OCI-LY1 (cell line): ENCODE results near the gene DMTF1.

Experiments
- H2AFZ ChIP-seq: fragments of 200-600 bp; sonication (generic), shearing (Covaris generic); 2 replicates; pipeline ENCODE4 v1.6.0; 2014; ENCODE audit warnings: antibody characterized with exemption, mild to moderate bottlenecking, low read length
- H3F3A ChIP-seq: fragments of 200-600 bp; sonication (generic), shearing (Covaris generic); 2 replicates; pipeline ENCODE4 v1.6.0; 2014; ENCODE audit warnings: mild to moderate bottlenecking, antibody characterized with exemption, low read length, moderate library complexity; ENCODE audit not compliant: insufficient read depth
- H3K27ac ChIP-seq: fragments of 200-600 bp; sonication (generic); 2 replicates; pipeline ENCODE4 v1.5.1; 2014; ENCODE audit warnings: low read length, mixed run types, mild to moderate bottlenecking, low read depth; ENCODE audit not compliant: poor library complexity, severe bottlenecking
- H3K27me3 ChIP-seq: fragments of 200-600 bp; sonication (generic); 2 replicates; pipeline ENCODE4 v1.6.0; 2014; ENCODE audit warnings: antibody characterized with exemption, mild to moderate bottlenecking, low read length, moderate library complexity; ENCODE audit not compliant: insufficient read depth
- H3K36me3 ChIP-seq: fragments of 200-600 bp; sonication (generic); 2 replicates; pipeline ENCODE4 v1.6.1; 2014; ENCODE audit warnings: mild to moderate bottlenecking, antibody characterized with exemption, low read length, moderate library complexity, mixed read lengths; ENCODE audit not compliant: insufficient read depth
- H3K4me1 ChIP-seq: fragments of 200-600 bp; sonication (generic); 2 replicates; pipeline ENCODE4 v1.5.1; 2014; ENCODE audit warnings: mild to moderate bottlenecking, low read length, moderate library complexity; ENCODE audit not compliant: insufficient read depth, severe bottlenecking
- H3K4me2 ChIP-seq: fragments of 200-600 bp; sonication (generic), shearing (Covaris generic); 2 replicates; pipeline ENCODE4 v1.6.1; 2014; ENCODE audit warnings: low read length
- H3K4me3 ChIP-seq: fragments of 200-600 bp; sonication (generic); 2 replicates; pipeline ENCODE4 v1.5.1; 2014; ENCODE audit warnings: low read length, low read depth, mild to moderate bottlenecking, mixed read lengths; ENCODE audit not compliant: poor library complexity, severe bottlenecking
- H3K79me2 ChIP-seq: fragments of 200-600 bp; shearing (Covaris generic); 2 replicates; pipeline ENCODE4 v1.6.1; 2016; ENCODE audit warnings: mixed run types, low read length, mixed read lengths; ENCODE audit not compliant: insufficient read depth
- H3K9ac ChIP-seq: fragments of 200-600 bp; sonication (generic), shearing (Covaris generic); 2 replicates; pipeline ENCODE4 v1.6.1; 2014; ENCODE audit warnings: mild to moderate bottlenecking, low read length, mixed read lengths
- H3K9me2 ChIP-seq: fragments of 200-600 bp; sonication (generic), shearing (Covaris generic); 2 replicates; pipeline ENCODE4 v1.6.1; 2014; ENCODE audit warnings: low read depth, mild to moderate bottlenecking, low read length, mixed read lengths
- H3K9me3 ChIP-seq: fragments of 200-600 bp; shearing (Covaris generic); 2 replicates; pipeline ENCODE4 v1.6.1; 2014; ENCODE audit warnings: low read length, mixed read lengths
- H4K20me1 ChIP-seq: fragments of 200-600 bp; sonication (generic), shearing (Covaris generic); 2 replicates; pipeline ENCODE4 v1.6.0; 2016; ENCODE audit warnings: mild to moderate bottlenecking, low read length; ENCODE audit not compliant: insufficient read depth
- EZH2 ChIP-seq: fragments of 200-600 bp; sonication (generic), shearing (Covaris generic); IDR thresholded peaks from 2 replicates; pipeline ENCODE4 v1.8.0; 2017; ENCODE audit warnings: borderline replicate concordance, mixed run types, mild to moderate bottlenecking, antibody characterized with exemption, low read length, moderate library complexity, mixed read lengths
- TF ChIP-seq, protein P1 (sequence below): fragments of 200-600 bp; sonication (generic), shearing (Covaris generic); IDR thresholded peaks from 2 replicates; pipeline ENCODE4 v1.5.1; 2017; ENCODE audit warnings: mild to moderate bottlenecking, antibody characterized with exemption, low read length, moderate library complexity, mixed read lengths

The DMTF1 gene

DNA sequence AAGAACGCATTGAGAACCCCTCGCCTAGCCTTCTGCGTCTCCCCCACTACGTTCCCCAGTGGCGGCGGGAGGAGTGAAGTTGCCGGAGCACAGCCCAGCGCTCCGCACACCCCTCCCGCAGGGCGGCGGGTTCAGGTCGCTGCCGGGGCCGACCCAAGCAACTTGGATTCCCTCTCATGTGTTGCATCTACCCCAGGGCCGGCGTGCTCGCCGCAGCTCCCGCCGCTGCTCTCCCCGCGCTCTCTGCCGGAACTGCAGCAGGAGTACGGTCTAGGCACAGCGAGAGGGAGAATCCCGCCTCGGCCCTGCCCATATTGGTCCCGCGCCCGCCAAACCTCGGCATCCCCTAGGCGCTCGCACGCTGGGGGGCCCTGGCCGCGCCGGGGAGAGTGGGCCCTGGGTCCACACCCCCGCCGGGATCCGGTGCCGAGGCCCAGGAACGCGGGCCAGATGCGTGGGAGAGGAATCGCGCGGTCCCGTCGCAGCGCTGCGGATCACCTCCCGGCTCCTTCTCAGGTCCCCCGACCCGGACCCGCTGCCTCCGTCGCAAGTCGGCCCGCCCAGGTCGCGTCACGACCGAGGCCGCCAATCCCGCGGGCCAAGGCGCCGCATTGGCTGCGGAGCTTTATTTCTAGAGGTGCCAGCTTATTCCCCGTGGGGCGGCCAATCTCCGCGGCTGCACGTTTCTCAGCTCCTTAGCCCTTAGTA, 67.9 kb downstream of the DMTF1 start:
- H3K4me3 ChIP-seq, result peak overlapping the region; percentile 72
- no peaks in the 10 kb centered on the region for H3K9me3 ChIP-seq
- peaks cover 9% of the 10 kb centered on the region; the same call in 1 of the 2 replicates for H3K27me3 ChIP-seq
- H3K36me3 ChIP-seq, result peaks cover 31% of the 10 kb centered on the region
- peaks cover 21% of the 10 kb centered on the region for H3F3A ChIP-seq
- TF ChIP-seq, protein P1, sequence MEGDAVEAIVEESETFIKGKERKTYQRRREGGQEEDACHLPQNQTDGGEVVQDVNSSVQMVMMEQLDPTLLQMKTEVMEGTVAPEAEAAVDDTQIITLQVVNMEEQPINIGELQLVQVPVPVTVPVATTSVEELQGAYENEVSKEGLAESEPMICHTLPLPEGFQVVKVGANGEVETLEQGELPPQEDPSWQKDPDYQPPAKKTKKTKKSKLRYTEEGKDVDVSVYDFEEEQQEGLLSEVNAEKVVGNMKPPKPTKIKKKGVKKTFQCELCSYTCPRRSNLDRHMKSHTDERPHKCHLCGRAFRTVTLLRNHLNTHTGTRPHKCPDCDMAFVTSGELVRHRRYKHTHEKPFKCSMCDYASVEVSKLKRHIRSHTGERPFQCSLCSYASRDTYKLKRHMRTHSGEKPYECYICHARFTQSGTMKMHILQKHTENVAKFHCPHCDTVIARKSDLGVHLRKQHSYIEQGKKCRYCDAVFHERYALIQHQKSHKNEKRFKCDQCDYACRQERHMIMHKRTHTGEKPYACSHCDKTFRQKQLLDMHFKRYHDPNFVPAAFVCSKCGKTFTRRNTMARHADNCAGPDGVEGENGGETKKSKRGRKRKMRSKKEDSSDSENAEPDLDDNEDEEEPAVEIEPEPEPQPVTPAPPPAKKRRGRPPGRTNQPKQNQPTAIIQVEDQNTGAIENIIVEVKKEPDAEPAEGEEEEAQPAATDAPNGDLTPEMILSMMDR, result no peak; the same call in 1 of the 2 replicates
- TF ChIP-seq EZH2, result no peak
- no peaks in the 10 kb centered on the region for H3K9me2 ChIP-seq
- H3K4me2 ChIP-seq, result peak overlapping the region; percentile 96
- peak overlapping the region; percentile 98 for H3K27ac ChIP-seq
- H3K4me1 ChIP-seq, result peaks cover 38% of the 10 kb centered on the region
- peak overlapping the region; percentile 84 for H3K9ac ChIP-seq
- H2AFZ ChIP-seq, result no peak overlapping the region
- H4K20me1 ChIP-seq, result no peaks in the 10 kb centered on the region
- peaks cover 32% of the 10 kb centered on the region for H3K79me2 ChIP-seq

DNA sequence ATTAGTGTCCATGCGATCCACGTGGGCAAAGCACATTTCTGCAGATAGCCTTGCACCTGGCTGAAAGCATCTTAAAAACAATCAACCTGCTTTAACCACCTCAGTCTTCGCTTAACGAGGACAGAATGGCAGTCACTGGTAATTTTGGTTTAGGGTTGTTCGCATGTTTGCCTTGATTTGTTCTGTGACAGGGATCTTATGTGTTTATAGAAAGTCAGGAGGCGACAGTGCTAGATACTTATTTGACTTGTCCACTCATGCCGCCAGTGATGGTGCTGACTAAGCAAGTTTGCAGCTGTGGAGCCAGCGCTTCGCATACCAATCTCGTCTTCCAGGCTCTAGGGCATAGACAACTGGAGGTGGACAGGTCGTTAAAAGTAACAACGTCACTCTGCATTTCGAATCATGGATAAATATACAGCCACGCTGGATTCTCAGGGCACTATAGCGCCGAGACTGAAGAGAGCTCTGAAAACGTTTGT, 68.5 kb downstream of the DMTF1 start:
- no peak overlapping the region for H3K27ac ChIP-seq
- H3K4me2 ChIP-seq, result peak overlapping the region; percentile 96
- TF ChIP-seq EZH2, result no peak
- TF ChIP-seq, protein P1, result no peak
- H3K4me1 ChIP-seq, result peaks cover 32% of the 10 kb centered on the region
- no peak overlapping the region for H2AFZ ChIP-seq
- H3F3A ChIP-seq, result peaks cover 21% of the 10 kb centered on the region
- peaks cover 26% of the 10 kb centered on the region for H3K79me2 ChIP-seq
- no peaks in the 10 kb centered on the region for H3K9me2 ChIP-seq
- no peaks in the 10 kb centered on the region for H4K20me1 ChIP-seq
- peak overlapping the region; percentile 84; the same call in 1 of the 2 replicates for H3K9ac ChIP-seq
- peaks cover 27% of the 10 kb centered on the region for H3K36me3 ChIP-seq
- H3K27me3 ChIP-seq, result peaks cover 9% of the 10 kb centered on the region; the same call in 1 of the 2 replicates
- peak overlapping the region; percentile 72 for H3K4me3 ChIP-seq
- no peaks in the 10 kb centered on the region for H3K9me3 ChIP-seq

DNA sequence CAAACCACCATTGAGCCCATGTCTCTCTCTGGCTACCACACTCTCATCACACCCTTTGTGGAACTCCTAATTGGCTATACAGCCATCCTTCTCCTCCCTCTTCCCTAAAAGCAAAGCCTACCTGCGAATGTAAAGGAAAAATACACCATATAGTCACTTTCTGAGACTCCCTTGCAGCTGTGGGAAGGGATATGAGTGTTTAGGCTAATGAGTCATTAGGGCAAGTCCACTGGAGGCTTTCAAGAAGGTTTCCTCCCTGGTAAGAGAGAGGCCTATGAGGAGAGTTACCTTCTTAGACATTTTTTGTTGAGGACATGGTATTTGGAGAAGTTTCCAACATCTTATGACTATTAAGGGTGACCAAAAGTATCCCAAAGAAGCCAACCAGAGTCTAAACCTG, 71.4 kb downstream of the DMTF1 start:
- Histone ChIP-seq H2AFZ (no peak overlapping the region), H3K4me2 (no peak overlapping the region), H3K9ac (no peak overlapping the region), H3F3A (peaks cover 2% of the 10 kb centered on the region; the same call in 1 of the 2 replicates), H3K4me3 (no peak overlapping the region), H3K9me3 (no peaks in the 10 kb centered on the region), H3K27me3 (peaks cover 9% of the 10 kb centered on the region; the same call in 1 of the 2 replicates), H3K79me2 (peaks cover 9% of the 10 kb centered on the region), H3K9me2 (no peaks in the 10 kb centered on the region), H3K27ac (no peak overlapping the region), H3K4me1 (peaks cover 11% of the 10 kb centered on the region), H4K20me1 (no peaks in the 10 kb centered on the region), H3K36me3 (peaks cover 12% of the 10 kb centered on the region)
- TF ChIP-seq, protein P1, result no peak
- no peak for TF ChIP-seq EZH2
